ENCODE results near the gene PDGFD. TPM values are rescaled to one million over a fixed set of nuclear protein-coding genes. Genes with fewer than 3 reads are reported as not detected.

The PDGFD gene
- total RNA-seq, 3 donors from 2014 or later (not counting 1 experiment from before 2014, with no cell fraction given): 23.2 to 41.2 (median 33.1) TPM

DNA sequence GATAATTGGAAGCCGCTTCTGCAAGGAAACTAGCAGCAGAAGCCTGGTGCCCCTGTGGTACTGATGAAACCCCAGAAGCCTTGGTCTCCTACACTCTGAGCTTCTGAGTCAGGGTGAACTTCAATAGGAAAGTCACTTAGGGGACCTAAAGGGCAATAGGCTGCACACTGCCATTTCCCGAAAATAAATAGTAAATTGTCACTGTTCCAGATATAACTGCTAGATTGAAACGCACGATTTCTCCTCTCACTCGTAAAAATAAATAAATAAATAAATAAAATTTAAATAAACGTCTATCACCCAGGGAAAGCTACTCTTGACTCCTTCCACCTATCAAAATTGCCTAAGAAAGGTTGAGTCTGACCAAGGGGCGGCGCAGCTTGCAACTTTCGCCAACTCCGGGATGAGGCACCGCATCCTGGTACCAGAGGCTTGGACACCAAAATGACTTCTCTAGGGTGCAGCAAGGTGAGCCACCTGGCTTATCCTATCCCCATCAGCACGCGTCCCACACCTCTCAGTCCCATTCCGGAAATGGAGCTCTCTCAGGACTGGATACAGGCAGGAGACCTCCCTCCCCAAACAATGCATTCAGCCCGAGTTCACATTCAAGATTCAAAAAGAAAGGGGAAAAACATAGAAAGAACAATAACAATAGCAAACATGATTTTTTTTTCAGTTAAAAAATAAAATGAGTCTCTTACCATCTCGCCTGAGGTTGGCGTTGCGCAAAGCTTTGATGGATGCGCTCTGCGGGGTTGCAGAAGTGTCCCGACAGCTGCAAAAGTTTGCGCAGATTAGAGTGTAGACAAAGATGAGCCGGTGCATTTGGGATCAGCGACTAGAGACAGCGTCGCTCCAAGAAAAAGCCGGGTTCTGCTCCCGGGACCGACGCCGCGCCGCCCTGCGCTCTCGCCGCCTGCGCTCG is 583 bp downstream of the PDGFD start:
- ATAC-seq (peak; percentile 11 to 33 (median 25)), DNase-seq (peak; percentile 18 to 28)
- WGBS (ENCODE audit: insufficient coverage): 4% methylated on average over 35 of the region's 38 CpGs
- Mint-ChIP-seq H3K4me3 (peak overlapping the region; percentile 98), H3K9me3 (no peaks in the 10 kb centered on the region), H3K36me3 (no peaks in the 10 kb centered on the region), H3K27ac (peak overlapping the region; percentile 77 to 86), H3K27me3 (ENCODE audit: low read depth in 2 of 2) (no peaks in the 10 kb centered on the region), H3K4me1 (peaks cover 34 to 57% of the 10 kb centered on the region in 2 donors)
- intact Hi-C loops (cut with micrococcal nuclease): loop anchor here (1.0 to 5.0 kb wide), 2 partner anchors 10 to 41 kb away; no protein-coding TSS in a partner anchor
- Histone ChIP-seq H3K27ac (ENCODE audit: low read length) (peak overlapping the region; percentile 49), H3K4me3 (ENCODE audit: low read length) (peak overlapping the region; percentile 71), H3K36me3 (ENCODE audit: control insufficient read depth, insufficient read depth, low read length) (no peaks in the 10 kb centered on the region), H3K27me3 (ENCODE audit: control insufficient read depth, insufficient read depth, low read length) (no peaks in the 10 kb centered on the region), H3K4me1 (ENCODE audit: control insufficient read depth, insufficient read depth, low read length) (peaks cover 12% of the 10 kb centered on the region), H3K9me3 (ENCODE audit: control insufficient read depth, insufficient read depth, low read length) (no peaks in the 10 kb centered on the region)
- TF ChIP-seq, protein P1, sequence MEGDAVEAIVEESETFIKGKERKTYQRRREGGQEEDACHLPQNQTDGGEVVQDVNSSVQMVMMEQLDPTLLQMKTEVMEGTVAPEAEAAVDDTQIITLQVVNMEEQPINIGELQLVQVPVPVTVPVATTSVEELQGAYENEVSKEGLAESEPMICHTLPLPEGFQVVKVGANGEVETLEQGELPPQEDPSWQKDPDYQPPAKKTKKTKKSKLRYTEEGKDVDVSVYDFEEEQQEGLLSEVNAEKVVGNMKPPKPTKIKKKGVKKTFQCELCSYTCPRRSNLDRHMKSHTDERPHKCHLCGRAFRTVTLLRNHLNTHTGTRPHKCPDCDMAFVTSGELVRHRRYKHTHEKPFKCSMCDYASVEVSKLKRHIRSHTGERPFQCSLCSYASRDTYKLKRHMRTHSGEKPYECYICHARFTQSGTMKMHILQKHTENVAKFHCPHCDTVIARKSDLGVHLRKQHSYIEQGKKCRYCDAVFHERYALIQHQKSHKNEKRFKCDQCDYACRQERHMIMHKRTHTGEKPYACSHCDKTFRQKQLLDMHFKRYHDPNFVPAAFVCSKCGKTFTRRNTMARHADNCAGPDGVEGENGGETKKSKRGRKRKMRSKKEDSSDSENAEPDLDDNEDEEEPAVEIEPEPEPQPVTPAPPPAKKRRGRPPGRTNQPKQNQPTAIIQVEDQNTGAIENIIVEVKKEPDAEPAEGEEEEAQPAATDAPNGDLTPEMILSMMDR (IDR thresholded peaks at IDR 0.05): no peak

DNA sequence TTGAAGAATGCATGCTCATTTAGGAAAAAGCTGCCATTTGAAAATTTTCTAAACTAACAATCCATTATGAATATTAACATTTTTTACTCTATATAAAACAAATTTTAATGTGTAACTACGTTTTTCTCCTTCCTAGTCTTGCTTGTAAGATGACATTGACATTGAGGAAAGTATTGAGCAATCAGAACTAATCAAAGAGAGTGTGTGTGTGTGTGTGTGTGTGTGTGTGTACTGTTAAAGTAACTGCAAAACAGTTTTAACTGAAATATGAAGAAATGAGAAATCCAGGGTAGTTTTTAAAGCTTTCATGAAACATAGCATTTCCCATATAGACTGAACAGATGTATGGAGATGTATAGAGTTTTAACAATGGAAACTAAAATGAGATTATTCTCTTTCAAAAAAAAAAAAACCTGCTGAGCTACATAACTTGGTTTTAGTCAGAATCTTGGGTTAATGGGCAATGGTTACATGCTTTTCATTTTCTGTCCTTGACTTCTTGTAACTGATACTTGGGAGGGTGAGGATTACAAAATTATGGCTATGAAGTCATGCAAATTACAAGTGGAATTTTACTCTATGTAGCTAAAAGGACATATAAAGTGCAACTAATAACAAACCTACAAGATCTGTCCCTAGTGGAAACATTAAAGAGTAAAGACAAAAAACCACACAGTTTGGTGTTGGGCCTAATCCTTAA is 2.0 kb downstream of the PDGFD start:
- TF ChIP-seq, protein P1 (IDR thresholded peaks at IDR 0.05): no peak
- Mint-ChIP-seq H3K27me3 (ENCODE audit: low read depth in 2 of 2) (no peaks in the 10 kb centered on the region), H3K4me1 (peaks cover 48 to 71% of the 10 kb centered on the region in 2 donors), H3K9me3 (no peaks in the 10 kb centered on the region), H3K4me3 (peak overlapping the region; percentile 14), H3K36me3 (no peaks in the 10 kb centered on the region), H3K27ac (peak overlapping the region in 1 of 2 donors; percentile 86)
- ATAC-seq (no peak), DNase-seq (no peak)
- H3K27ac ChIP-seq (ENCODE audit: low read length): no peak overlapping the region
- no peak overlapping the region for H3K4me3 ChIP-seq (ENCODE audit: low read length)
- WGBS (ENCODE audit: insufficient coverage): no CpG with 5 or more reads among the region's 1 CpG
- no peaks in the 10 kb centered on the region for H3K9me3 ChIP-seq (ENCODE audit: control insufficient read depth, insufficient read depth, low read length)
- intact Hi-C loops (cut with micrococcal nuclease): loop anchor here (5.0 kb wide), 1 partner anchor 40 kb away; no protein-coding TSS in a partner anchor
- peaks cover 12% of the 10 kb centered on the region for H3K4me1 ChIP-seq (ENCODE audit: control insufficient read depth, insufficient read depth, low read length)
- no peaks in the 10 kb centered on the region for H3K27me3 ChIP-seq (ENCODE audit: control insufficient read depth, insufficient read depth, low read length)
- H3K36me3 ChIP-seq (ENCODE audit: control insufficient read depth, insufficient read depth, low read length): no peaks in the 10 kb centered on the region

DNA sequence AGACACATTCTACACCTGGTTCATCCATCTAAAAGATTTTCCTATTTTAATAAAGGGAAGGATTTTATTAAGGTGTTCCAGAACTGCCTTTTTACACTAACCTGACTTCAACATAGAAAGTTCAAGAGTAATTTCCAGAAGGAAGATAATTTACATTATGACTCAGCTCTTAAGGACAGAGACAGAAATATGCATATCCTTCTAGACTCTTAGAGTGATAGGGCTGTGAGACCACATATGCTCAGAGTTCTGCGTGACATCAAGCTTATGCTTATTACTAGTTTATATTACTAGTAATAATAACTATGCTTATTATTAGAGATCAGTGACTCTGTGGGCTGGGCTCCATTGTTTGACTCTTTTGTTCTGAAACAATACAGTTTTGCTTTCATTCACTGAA is 4.6 kb downstream of the PDGFD start:
- Histone ChIP-seq H3K9me3 (ENCODE audit: control insufficient read depth, insufficient read depth, low read length) (no peaks in the 10 kb centered on the region), H3K27ac (ENCODE audit: low read length) (no peak overlapping the region), H3K36me3 (ENCODE audit: control insufficient read depth, insufficient read depth, low read length) (no peaks in the 10 kb centered on the region), H3K27me3 (ENCODE audit: control insufficient read depth, insufficient read depth, low read length) (no peaks in the 10 kb centered on the region), H3K4me3 (ENCODE audit: low read length) (no peak overlapping the region), H3K4me1 (ENCODE audit: control insufficient read depth, insufficient read depth, low read length) (peaks cover 11% of the 10 kb centered on the region)
- TF ChIP-seq, protein P1 (IDR thresholded peaks at IDR 0.05): no peak
- Mint-ChIP-seq H3K36me3 (no peaks in the 10 kb centered on the region), H3K27ac (peak overlapping the region; percentile 6 to 66), H3K4me3 (peak overlapping the region; percentile 21), H3K27me3 (ENCODE audit: low read depth in 2 of 2) (no peaks in the 10 kb centered on the region), H3K4me1 (peaks cover 71 to 82% of the 10 kb centered on the region in 2 donors), H3K9me3 (no peaks in the 10 kb centered on the region)
- DNase-seq (no peak), ATAC-seq (no peak)
- no CpG with 5 or more reads among the region's 1 CpG for WGBS (ENCODE audit: insufficient coverage)
- intact Hi-C loops (cut with micrococcal nuclease): no loop called here

All from natural killer cell (primary cell).